K562 (cell line): ENCODE results near the gene ZBTB7A. TPM values are rescaled to one million over a fixed set of nuclear protein-coding genes. Genes with fewer than 3 reads are reported as not detected.

Experiments
- BCL6 ChIP-seq: fragments of 250-450 bp; sonication (Bioruptor Pico); IDR thresholded peaks from 2 replicates; pipeline ENCODE4 v1.4.0; 2020
- CHD7 ChIP-seq: fragments of 200-600 bp; sonication (generic); IDR thresholded peaks from one replicate; pipeline ENCODE4 v1.6.1; 2012; ENCODE audit warnings: mild to moderate bottlenecking, low read depth, low read length, inconsistent platforms
- FOSL1 ChIP-seq: fragments of 200-800 bp; sonication (Bioruptor generic); conservative IDR thresholded peaks from 2 replicates; pipeline ENCODE4 v1.6.1; 2016; ENCODE audit warnings: missing genetic modification characterization, missing compliant biosample characterization
- MIER1 ChIP-seq: fragments of 450-650 bp; IDR thresholded peaks from 2 replicates; pipeline ENCODE4 v1.6.1; 2016; ENCODE audit warnings: antibody characterized with exemption, mild to moderate bottlenecking, low read depth
- RBM25 ChIP-seq: fragments of 200-400 bp; formaldehyde crosslinking; IDR thresholded peaks from 2 replicates; pipeline ENCODE4 v1.6.1; 2018; ENCODE audit warnings: low read length, low read depth, moderate library complexity; ENCODE audit not compliant: severe bottlenecking
- SMARCE1 ChIP-seq: fragments of 450-650 bp; IDR thresholded peaks from 2 replicates; pipeline ENCODE4 v1.7.1; 2016; ENCODE audit warnings: mild to moderate bottlenecking
- ZBTB11 ChIP-seq, 3 experiments: fragments of 200-800 bp in 1 of 3; fragments of 250-450 bp in 1 of 3; fragments of 450-650 bp in 1 of 3; sonication (Bioruptor Pico) in 1 of 3; sonication (Bioruptor generic) in 1 of 3; formaldehyde crosslinking in 1 of 3; IDR thresholded peaks; 2 replicates each; pipeline versions ENCODE4 v1.6.1 to v1.8.0; 2016 to 2022; ENCODE audit warnings: mild to moderate bottlenecking in 2 of 3, missing genetic modification characterization in 2 of 3, missing compliant biosample characterization in 1 of 3, moderate library complexity in 1 of 3
- ZNF23 ChIP-seq: fragments of 250-450 bp; sonication (Bioruptor Pico); IDR thresholded peaks from 2 replicates; pipeline ENCODE4 v1.4.0; 2020; ENCODE audit warnings: mild to moderate bottlenecking
- ZNF324 ChIP-seq: fragments of 250-450 bp; sonication (Bioruptor Pico); IDR thresholded peaks from 2 replicates; pipeline ENCODE4 v1.4.0; 2020; ENCODE audit warnings: mild to moderate bottlenecking
- polyA plus RNA-seq, 8 experiments: library from polyadenylated mRNA; depleted of rRNA in 4 of 8; stranded (reverse) in 5 of 8; unstranded in 3 of 8; fragments of >200 nt; fragmentation: Nextera tagmentation in 2 of 8; fragmentation: Illumina TruSeq in 1 of 8; extraction: Ambion mirVana in 2 of 8; extraction: Trizol in 1 of 8; gene quantifications; 2 replicates each; pipeline versions ENCODE4 v1.2.1 to v1.2.3, GENCODE V29; 2011 to 2014; ENCODE audit warnings: inconsistent platforms in 1 of 8, missing spikeins in 1 of 8
- total RNA-seq, 7 experiments: library from RNA; depleted of rRNA in 6 of 7; stranded (reverse); fragments of >200 nt in 6 of 7; fragmentation: Illumina TruSeq in 2 of 7; extraction: Trizol in 2 of 7; gene quantifications; 2 replicates each; pipeline versions ENCODE4 v1.2.1 to v1.2.3, GENCODE V29; 2011 to 2021; ENCODE audit warnings: low replicate concordance in 1 of 7
- TF ChIP-seq, protein P1 (sequence below), 3 experiments: fragments of 200-800 bp in 1 of 3; sonication (Bioruptor generic) in 1 of 3; sonication (generic) in 1 of 3; formaldehyde crosslinking in 1 of 3; IDR thresholded peaks; 2 replicates each; pipeline versions ENCODE4 v1.6.1 to v1.8.0; 2016 to 2022; ENCODE audit warnings: mild to moderate bottlenecking in 2 of 3, missing compliant biosample characterization in 2 of 3, missing genetic modification characterization in 2 of 3, missing genetic modification reagents in 1 of 3

Gene ZBTB7A
- total and polyA plus RNA-seq, 9 of the 15 experiments (the other 6 are each of a cell fraction or from before 2014, with no cell fraction given): 0.11 to 34.0 (median 4.6) TPM

DNA sequence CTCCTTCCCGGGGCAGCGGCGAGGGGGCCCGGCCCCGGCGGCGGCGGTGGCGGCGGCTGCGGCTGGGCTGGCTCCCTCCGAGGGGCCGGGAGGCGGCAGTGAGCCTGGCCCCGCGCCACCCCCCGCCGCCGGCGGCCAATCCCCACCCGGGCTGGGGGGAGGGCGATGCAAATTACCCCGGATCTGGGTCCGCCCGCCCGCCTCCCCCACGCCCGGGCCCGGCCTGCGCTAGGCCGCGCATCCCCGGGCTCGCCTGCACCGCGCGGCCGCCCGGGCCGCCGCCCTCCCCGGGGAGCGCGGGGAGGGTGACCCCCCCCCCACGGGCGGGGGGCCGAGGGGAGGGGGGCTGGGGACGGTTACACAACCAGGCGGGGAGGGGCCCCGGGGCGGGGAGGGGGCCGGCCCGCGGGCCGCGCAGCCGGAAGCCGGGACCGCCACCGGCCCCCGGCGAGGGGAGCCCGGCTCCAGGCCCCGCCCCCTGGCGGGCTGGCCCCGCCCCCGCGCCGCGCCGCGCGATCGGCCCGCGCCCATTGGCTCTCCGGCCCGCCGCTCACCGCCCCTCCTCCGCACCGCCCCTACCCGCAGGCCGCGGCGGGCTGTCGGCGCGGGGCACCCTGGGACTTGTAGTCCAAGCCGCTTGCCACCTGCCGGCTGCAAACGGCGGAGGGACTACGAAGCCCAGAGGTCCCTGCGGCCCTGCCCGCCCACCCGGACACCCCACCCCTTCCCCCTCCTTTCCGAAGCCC is 1.1 kb downstream of the ZBTB7A start (continued):
- TF ChIP-seq ZBTB11 (CRISPR knock-in tag; IDR thresholded peaks at IDR 0.05) (peak in 1 of 3 experiments; percentile 84; a peak in 2 of 6 replicates), ZNF324 (CRISPR knock-in tag) (no peak), BCL6 (no peak), CHD7 (no peak), SMARCE1 (no peak), MIER1 (no peak), RBM25 (peak; percentile 94), ZNF23 (CRISPR knock-in tag) (no peak), FOSL1 (peak; percentile 52; the same call in 1 of the 2 replicates)
- TF ChIP-seq, protein P1, sequence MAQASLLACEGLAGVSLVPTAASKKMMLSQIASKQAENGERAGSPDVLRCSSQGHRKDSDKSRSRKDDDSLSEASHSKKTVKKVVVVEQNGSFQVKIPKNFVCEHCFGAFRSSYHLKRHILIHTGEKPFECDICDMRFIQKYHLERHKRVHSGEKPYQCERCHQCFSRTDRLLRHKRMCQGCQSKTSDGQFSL (CRISPR knock-in tag; IDR thresholded peaks at IDR 0.05): peak; percentile 63; the same call in 1 of the 2 replicates
- TF ChIP-seq, protein P1 (tag; IDR thresholded peaks at IDR 0.05): peak in 1 of 2 experiments; percentile 97; a peak in 2 of 4 replicates
